Sigmoid colon (tissue), 7 donors: ENCODE data around the gene CD99. TPM values are rescaled to one million over a fixed set of nuclear protein-coding genes. Genes with fewer than 3 reads are reported as not detected.
A peak's percentile ranks its signal among the peaks of the same experiment; 100 is the strongest.
"Not testable (repeated sequence)": the region's sequence is repeated elsewhere in the genome, so short reads cannot be mapped to it uniquely, and the experiment has no call there.

ENCODE experiments used
- DNase-seq: peaks from one replicate; pipeline ENCODE4 v3.0.0-alpha.2; 2019
- H3K27ac ChIP-seq, 4 donors: fragments of 200-600 bp; sonication (generic); one replicate each; pipeline ENCODE4 v1.5.1; 2016 to 2019; ENCODE audit warnings: mild to moderate bottlenecking in 1 of 4
- H3K27me3 ChIP-seq, 3 donors: fragments of 200-600 bp; sonication (generic); one replicate each; pipeline ENCODE4 v1.5.1; 2019; ENCODE audit warnings: mild to moderate bottlenecking in 1 of 3
- H3K36me3 ChIP-seq, 4 donors: fragments of 200-600 bp; sonication (generic); one replicate each; pipeline ENCODE4 v1.5.1; 2016 to 2019
- H3K4me1 ChIP-seq, 4 donors: fragments of 200-600 bp; sonication (generic); one replicate each; pipeline ENCODE4 v1.5.1; 2017 to 2019
- H3K4me3 ChIP-seq, 4 donors: fragments of 200-600 bp; sonication (generic); one replicate each; pipeline ENCODE4 v1.5.1; 2017 to 2019; ENCODE audit warnings: mild to moderate bottlenecking in 2 of 4, moderate library complexity in 1 of 4
- H3K9me3 ChIP-seq, 4 donors: fragments of 200-600 bp in 3 of 4; sonication (generic) in 3 of 4; one replicate each; pipeline versions ENCODE4 v1.5.1 to v1.6.1; 2013 to 2019
- CTCF ChIP-seq, 4 experiments: fragments of 450-650 bp in 3 of 4; fragments of 200-600 bp in 1 of 4; IDR thresholded peaks; one replicate each; pipeline ENCODE4 v1.5.1; 2016 to 2019; ENCODE audit warnings: antibody characterized with exemption in 4 of 4, mild to moderate bottlenecking in 3 of 4, moderate library complexity in 2 of 4
- EP300 ChIP-seq, 4 donors: sonication (generic); formaldehyde crosslinking; IDR thresholded peaks; one replicate each; pipeline ENCODE4 v1.6.1; 2017; ENCODE audit warnings: antibody characterized with exemption in 4 of 4
- POLR2A ChIP-seq, 2 donors: fragments of 450-650 bp; IDR thresholded peaks; one replicate each; pipeline ENCODE4 v1.6.1; 2016; ENCODE audit warnings: antibody characterized with exemption in 2 of 2, mild to moderate bottlenecking in 2 of 2, moderate library complexity in 2 of 2
- POLR2AphosphoS5 ChIP-seq, 4 donors: sonication (generic); formaldehyde crosslinking; IDR thresholded peaks; one replicate each; pipeline ENCODE4 v1.6.1; 2017; ENCODE audit warnings: antibody characterized with exemption in 4 of 4
- WGBS, 2 donors: extraction: QIAGEN DNeasy Blood & Tissue Kit; methylation state at CpG; one replicate each; pipeline ENCODE4 v1.1.7; 2013; 5-methylcytosine and 5-hydroxymethylcytosine counted together
- intact Hi-C: fragments of 100-400 bp; cut with DNase I; formaldehyde crosslinking; loops from one replicate; pipeline ENCODE4 v1.15.1; 2023
- polyA plus RNA-seq, 3 donors: library from polyadenylated mRNA; stranded (reverse); fragments of 200-250 nt; gene quantifications; one replicate each; pipeline ENCODE4 v1.2.3, GENCODE V29; 2013
- total RNA-seq, 4 donors: library from RNA; depleted of rRNA; stranded (reverse); fragments of >200 nt; gene quantifications; one replicate each; pipeline ENCODE4 v1.1.0, GENCODE V29; 2016
- donor health status: healthy with polysubstance abuse.
- donor health status: Bipolar disorder and iron deficiency.
- donor health status: healthy.

CD99 gene
- total and polyA plus RNA-seq, 7 donors, result 77.2 to 552 (median 285) TPM

GRCh38 chrX:2732649-2733048 is 41.6 kb downstream of the CD99 start:
- Histone ChIP-seq H3K9me3 (no peaks in the 10 kb centered on the region), H3K27ac (no peak overlapping the region), H3K36me3 (peaks cover 0 to 83% (median 30%) of the 10 kb centered on the region in 4 donors), H3K27me3 (no peaks in the 10 kb centered on the region), H3K4me1 (no peaks in the 10 kb centered on the region), H3K4me3 (no peak overlapping the region)
- intact Hi-C loops, result no loop called here
- no peak for DNase-seq
- TF ChIP-seq POLR2A (IDR thresholded peaks at IDR 0.05), result no peak
- TF ChIP-seq CTCF (IDR thresholded peaks at IDR 0.05), result no peak
- no peak for TF ChIP-seq EP300 (IDR thresholded peaks at IDR 0.05)
- TF ChIP-seq POLR2AphosphoS5 (IDR thresholded peaks at IDR 0.05), result no peak

- Histone ChIP-seq H3K27ac (no peak overlapping the region), H3K27me3 (no peaks in the 10 kb centered on the region), H3K9me3 (no peaks in the 10 kb centered on the region), H3K36me3 (peaks cover 0 to 83% (median 29%) of the 10 kb centered on the region in 4 donors), H3K4me3 (no peak overlapping the region), H3K4me1 (no peaks in the 10 kb centered on the region)
- no peak for DNase-seq
- intact Hi-C loops, result no loop called here
- TF ChIP-seq POLR2A (IDR thresholded peaks at IDR 0.05) (no peak), EP300 (IDR thresholded peaks at IDR 0.05) (no peak), CTCF (IDR thresholded peaks at IDR 0.05) (no peak), POLR2AphosphoS5 (IDR thresholded peaks at IDR 0.05) (no peak)
- WGBS, 2 donors, result 95 to 96% methylated on average over 9 of the region's 9 CpGs
These were observed 42.2 kb downstream of the CD99 start for GRCh38 chrX:2733286-2733685.

GRCh38 chrX:2735270-2735669 is 44.2 kb downstream of the CD99 start:
- no peak for DNase-seq
- no peaks in the 10 kb centered on the region for H3K4me1 ChIP-seq
- intact Hi-C loops, result no loop called here
- peaks cover 0 to 83% (median 30%) of the 10 kb centered on the region in 4 donors for H3K36me3 ChIP-seq
- no peaks in the 10 kb centered on the region for H3K9me3 ChIP-seq
- TF ChIP-seq EP300 (IDR thresholded peaks at IDR 0.05), result no peak
- TF ChIP-seq POLR2A (IDR thresholded peaks at IDR 0.05), result no peak
- no peak for TF ChIP-seq CTCF (IDR thresholded peaks at IDR 0.05)
- TF ChIP-seq POLR2AphosphoS5 (IDR thresholded peaks at IDR 0.05), result no peak
- no peak overlapping the region for H3K4me3 ChIP-seq
- no peak overlapping the region for H3K27ac ChIP-seq
- WGBS, 2 donors, result 80 to 83% methylated on average over 4 of the region's 4 CpGs
- H3K27me3 ChIP-seq, result no peaks in the 10 kb centered on the region

GRCh38 chrX:2740672-2741071 is 49.6 kb downstream of the CD99 start:
- 92 to 95% methylated on average over 11 of the region's 11 CpGs for WGBS, 2 donors
- no peak for DNase-seq
- H3K27me3 ChIP-seq, result no peaks in the 10 kb centered on the region
- peaks cover 0 to 71% (median 20%) of the 10 kb centered on the region in 4 donors for H3K36me3 ChIP-seq
- H3K27ac ChIP-seq, result no peak overlapping the region
- intact Hi-C loops, result no loop called here
- H3K4me1 ChIP-seq, result no peaks in the 10 kb centered on the region
- H3K4me3 ChIP-seq, result no peak overlapping the region
- no peaks in the 10 kb centered on the region for H3K9me3 ChIP-seq
- no peak for TF ChIP-seq CTCF (IDR thresholded peaks at IDR 0.05)
- no peak for TF ChIP-seq POLR2A (IDR thresholded peaks at IDR 0.05)
- TF ChIP-seq EP300 (IDR thresholded peaks at IDR 0.05), result no peak
- TF ChIP-seq POLR2AphosphoS5 (IDR thresholded peaks at IDR 0.05), result no peak

GRCh38 chrX:2741386-2741785 is 50.3 kb downstream of the CD99 start:
- WGBS, 2 donors, result 97% methylated on average over 3 of the region's 3 CpGs
- peaks cover 0 to 2% (median 0%) of the 10 kb centered on the region in 4 donors for H3K4me1 ChIP-seq
- no peak for TF ChIP-seq POLR2A (IDR thresholded peaks at IDR 0.05)
- TF ChIP-seq POLR2AphosphoS5 (IDR thresholded peaks at IDR 0.05), result peak in 1 of 4 donors; percentile 10
- no peak overlapping the region for H3K4me3 ChIP-seq
- no peaks in the 10 kb centered on the region for H3K27me3 ChIP-seq
- H3K9me3 ChIP-seq, result no peaks in the 10 kb centered on the region
- no peak overlapping the region for H3K27ac ChIP-seq
- no peak for DNase-seq
- intact Hi-C loops, result no loop called here
- peaks cover 0 to 70% (median 20%) of the 10 kb centered on the region in 4 donors for H3K36me3 ChIP-seq

GRCh38 chrX:2746250-2746649 is 55.2 kb downstream of the CD99 start:
- WGBS, 2 donors, result 13 to 50% methylated on average over 6 of the region's 6 CpGs
- DNase-seq, result not testable (repeated sequence)

More at GRCh38 chrX:2746250-2746649, 55.2 kb downstream of the CD99 start:
- H3K27me3 ChIP-seq, H3K27ac ChIP-seq, H3K4me3 ChIP-seq, intact Hi-C loops, H3K9me3 ChIP-seq, H3K4me1 ChIP-seq: not testable (repeated sequence)
- peaks cover 0 to 24% (median 2%) of the 10 kb centered on the region in 4 donors for H3K36me3 ChIP-seq
